Left renal cortex interstitium (tissue), 4 donors: ENCODE measurements around the gene RTN4RL2. TPM values are rescaled to one million over a fixed set of nuclear protein-coding genes. Genes with fewer than 3 reads are reported as not detected.

Experiments
- DNase-seq, 4 donors: peaks; one replicate each; pipeline ENCODE4 v3.0.0-alpha.2; 2013; ENCODE audit warnings: low read depth in 4 of 4, low spot score in 2 of 4, missing footprints in 1 of 4
- polyA plus RNA-seq, 4 donors: library from polyadenylated mRNA; unstranded; fragments of 120-200 nt; gene quantifications; one replicate each; pipeline ENCODE4 v1.2.1, GENCODE V29; 2013; ENCODE audit not compliant: insufficient read length in 4 of 4

The RTN4RL2 gene
- polyA plus RNA-seq, 4 donors: 3.0 to 3.9 (median 3.2) TPM

- DNase-seq: no peak
Observed at GRCh38 chr11:57479911-57480310, 19.6 kb downstream of the RTN4RL2 start.

GRCh38 chr11:57480409-57481137, 20.2 kb downstream of the RTN4RL2 start:
- no peak for DNase-seq

DNA sequence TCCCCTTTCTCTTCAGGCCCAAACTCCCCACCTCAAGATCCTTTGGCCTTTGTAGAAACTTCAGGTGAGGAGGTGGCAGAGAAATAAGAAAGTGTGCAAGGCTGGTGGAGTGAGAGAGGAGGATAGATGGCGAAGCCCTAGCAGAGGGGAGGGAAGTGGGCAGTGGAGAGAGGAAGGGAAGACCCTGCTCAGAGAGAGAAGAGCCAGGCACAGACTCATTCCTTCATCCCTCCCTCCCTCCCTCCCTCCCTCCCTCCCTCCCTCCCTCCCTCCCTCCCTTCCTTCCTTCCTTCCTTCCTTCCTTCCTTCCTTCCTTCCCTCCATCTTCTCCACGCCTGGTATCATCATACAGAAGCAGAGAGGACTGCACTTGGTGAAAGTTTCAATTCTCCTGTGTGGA, 21.0 kb downstream of the RTN4RL2 start:
- DNase-seq: no peak

- no peak for DNase-seq
Observed at GRCh38 chr11:57481915-57482781, 21.8 kb downstream of the RTN4RL2 start.

- DNase-seq: no peak
Observed at GRCh38 chr11:57482782-57483561, 22.6 kb downstream of the RTN4RL2 start.

GRCh38 chr11:57483562-57483918, 23.2 kb downstream of the RTN4RL2 start:
- no peak for DNase-seq

DNA sequence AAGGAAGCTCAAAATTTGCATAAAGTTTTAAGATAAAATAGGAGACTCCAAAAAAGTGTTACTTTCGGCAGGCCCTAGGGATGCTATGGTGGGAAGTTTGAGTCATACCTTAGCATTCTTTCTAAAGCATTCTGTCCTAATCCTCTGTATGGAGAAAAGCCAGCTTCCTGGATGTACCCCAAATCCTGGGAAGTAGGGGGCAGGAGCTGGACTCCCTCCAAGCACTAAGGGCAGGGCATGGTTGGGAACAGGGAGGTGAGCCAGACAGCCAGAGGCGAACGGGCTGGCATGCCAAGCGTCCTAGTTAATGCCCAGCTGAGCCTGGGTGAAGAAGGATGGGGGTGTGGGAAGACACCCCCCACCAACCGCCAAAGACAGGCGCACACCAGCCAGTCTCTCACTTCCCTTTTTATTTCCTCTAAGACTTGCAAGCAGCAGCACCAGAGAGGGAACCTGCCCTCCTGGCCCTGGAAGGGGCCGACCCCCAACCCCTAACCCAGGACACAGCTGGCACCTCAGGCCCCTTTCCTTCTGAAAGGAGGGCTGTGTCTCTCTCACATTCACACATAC, 23.9 kb downstream of the RTN4RL2 start:
- no peak for DNase-seq

DNA sequence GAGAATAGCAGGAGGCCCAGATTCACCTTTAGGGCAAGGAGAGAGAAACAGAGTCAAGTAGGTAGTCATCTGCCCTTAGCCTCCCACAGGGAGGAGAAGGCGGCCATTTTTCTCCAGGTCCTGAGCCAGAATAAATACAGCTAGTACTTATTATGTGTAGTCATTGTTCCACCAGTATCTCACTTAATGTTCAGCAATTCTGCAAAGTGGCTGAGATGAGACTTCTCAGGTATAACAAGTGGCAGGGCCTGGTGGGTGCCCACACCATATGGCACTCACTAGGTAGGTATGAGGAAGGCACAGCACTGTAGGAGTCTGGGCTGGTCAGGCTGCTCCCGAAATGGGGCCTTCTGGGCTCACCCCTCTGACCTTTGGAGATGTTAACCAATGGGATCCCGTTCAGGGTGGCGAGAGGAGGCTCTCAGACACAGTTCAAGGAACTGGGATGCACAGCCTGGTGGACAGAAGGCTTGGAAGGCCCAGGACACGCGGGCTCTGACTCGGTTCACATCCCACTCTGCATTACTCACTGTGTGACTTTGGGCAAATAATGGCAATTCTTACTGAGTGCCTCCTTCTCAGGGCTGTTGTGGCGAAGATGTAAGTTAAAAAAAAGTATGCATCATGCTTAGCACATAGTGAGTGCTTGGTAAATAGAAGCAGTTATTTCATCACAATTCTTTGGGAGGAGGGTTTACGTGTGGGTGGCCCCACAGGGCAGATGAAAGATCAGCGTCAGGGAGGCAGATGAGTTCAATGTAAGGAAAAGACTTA, 25.1 kb downstream of the RTN4RL2 start:
- DNase-seq: no peak

DNA sequence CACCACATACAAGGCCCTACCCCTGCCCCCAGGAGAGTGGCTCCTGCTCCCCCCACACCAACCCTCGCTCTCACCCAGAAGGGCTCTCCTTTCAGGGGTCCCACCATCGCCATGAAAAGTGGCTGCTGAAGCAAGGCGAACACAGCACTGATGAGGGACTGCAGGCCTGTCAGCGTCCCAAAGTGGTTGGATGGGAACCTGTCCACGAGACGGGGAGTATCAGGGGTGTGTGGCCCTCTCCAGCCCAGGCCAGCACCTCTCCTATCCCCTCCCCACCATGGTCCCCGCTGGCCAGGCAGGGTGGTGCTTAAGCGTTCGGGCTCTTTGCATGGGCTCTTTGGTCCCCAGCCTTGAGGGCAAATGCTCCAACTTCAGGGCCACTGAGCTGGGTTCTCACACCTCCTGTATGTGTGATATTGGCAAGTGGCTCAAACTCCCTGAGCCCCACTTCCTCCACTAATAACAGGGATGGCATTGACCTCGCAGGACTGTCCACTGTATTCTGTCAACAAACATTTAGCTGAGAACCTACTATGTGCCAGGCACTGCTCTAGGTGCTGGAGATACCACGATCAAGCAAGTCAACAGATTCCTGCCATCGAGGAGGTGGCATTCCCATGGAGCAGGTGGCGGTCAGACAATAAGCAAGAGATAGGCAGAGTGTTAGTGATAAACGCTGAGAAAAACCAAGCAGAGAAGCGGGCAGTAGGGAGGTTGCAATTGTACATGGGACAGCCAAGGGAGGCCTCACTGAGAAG, 26.9 kb downstream of the RTN4RL2 start:
- no peak for DNase-seq

- no peak for DNase-seq
Observed at GRCh38 chr11:57487920-57488659, 27.8 kb downstream of the RTN4RL2 start.

- DNase-seq: no peak
Observed at GRCh38 chr11:57490456-57491248, 30.3 kb downstream of the RTN4RL2 start.

DNA sequence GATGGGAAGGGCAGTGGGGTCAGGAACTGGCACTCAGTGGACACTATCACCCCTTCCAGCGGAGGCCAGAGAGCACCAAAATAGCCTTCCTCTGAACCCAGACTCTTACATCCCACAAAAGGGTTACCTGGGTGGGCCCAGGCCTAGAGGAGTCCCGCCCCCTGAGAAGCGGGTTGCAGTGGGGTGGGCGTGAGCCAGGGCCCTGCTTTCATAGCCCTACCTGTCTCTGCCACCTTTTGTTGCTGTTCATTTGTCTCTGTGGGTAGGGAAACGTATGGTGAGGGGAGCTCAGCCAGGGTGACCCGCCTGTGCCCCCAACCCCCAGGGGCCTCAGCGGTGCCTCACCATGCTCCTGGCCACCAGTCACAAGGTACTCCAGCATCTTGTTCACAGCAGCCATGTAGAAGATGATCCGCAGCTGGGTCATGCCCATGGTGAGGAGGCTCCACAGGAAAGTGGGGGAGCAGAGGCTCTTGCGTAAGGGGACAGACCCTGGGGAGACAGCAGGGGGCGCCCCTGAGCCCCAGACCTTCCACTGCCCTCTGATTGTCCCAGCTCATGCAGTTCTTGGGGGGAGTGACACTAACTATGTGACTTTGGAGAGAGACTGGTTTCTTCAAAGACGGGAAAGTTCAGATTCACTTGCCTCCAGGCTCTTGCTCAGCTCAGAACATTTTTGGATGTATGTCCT, 31.2 kb downstream of the RTN4RL2 start:
- no peak for DNase-seq

DNA sequence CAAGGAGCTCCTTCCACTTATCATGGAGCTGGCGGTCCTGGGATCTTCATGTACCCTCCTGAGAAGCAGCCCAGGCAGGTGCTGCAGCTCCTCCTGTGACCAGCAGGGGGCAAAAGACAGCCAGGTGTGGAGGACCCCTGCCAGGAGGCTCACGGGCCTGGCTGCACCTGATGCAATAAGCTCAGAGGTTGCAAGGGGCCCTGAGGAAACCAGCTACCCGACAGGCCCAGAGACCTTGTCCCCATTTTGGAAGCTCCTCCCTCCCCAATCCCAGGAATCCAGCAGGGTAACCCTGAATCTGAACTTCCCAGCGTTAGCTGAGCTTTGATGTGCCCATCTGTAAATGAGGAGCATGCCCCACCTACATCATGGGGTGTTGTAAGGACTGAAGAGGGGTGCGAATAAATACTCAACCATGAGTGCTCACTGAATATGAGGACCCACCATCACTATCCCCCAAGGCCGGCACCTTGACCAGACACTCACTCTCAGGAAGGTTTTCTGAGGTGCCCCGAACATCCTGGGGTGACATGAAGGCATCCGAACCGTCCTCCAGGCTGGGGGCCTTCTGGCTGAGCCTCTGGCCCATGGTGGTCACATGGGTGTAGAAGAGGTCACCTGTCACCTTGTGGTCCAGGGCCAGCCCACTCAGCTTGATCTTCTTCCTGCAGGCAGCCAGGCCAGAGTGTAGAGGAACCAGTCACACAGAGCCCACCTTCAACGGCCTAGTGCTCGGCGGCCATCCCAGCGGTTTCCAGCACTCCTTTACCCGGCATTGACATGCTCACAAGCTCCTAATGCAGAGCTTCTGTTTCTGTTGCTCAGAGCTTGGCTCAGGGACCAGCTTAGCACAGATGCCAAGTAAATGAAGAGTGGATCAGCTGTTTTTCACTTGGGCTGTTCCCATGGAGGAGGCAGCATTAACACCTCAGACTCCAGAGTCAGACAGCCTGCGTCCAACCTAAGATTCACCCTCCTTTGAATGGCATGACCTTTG, 33.5 kb downstream of the RTN4RL2 start:
- DNase-seq: no peak

DNA sequence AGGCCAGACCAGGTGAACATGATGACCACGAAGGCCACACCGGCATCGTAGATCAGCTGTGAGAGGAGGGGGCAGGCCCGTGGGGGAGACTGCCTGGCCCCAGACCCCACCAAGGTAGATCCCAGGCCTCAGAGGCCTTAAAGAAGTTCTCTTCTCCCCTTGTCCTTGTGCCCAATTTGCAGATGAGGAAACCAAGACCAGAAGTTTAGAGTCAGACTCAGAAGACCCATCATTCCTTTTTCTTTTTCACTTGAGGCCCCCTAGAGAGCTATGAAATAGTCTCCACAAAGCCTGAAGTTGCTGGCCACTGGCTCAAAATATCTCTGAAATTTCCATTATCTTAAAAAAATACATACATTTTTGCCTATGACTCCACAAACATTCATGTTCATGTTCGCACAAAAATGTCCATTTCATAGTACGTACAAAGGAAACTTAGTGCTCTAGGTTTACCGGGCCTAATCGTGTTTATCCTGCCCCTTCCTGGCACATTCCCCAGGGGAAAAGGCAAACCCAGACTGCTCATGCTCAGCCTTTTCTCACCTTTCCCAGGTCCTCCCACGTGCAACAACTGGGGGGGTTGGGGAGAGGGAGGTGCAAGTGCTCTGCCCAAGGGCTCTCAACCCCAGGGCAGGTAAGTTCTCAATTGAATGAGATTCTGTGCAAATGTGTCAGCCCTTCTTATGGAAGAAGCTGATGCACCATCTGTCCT, 35.9 kb downstream of the RTN4RL2 start:
- DNase-seq: no peak
